Left ventricle myocardium inferior (tissue), 1 donor: ENCODE measurements around the gene NKD1. TPM values are rescaled to one million over a fixed set of nuclear protein-coding genes. Genes with fewer than 3 reads are reported as not detected.

ENCODE experiments used
- DNase-seq: peaks from one replicate; pipeline ENCODE4 v3.0.0-alpha.2; 2020
- H3K27ac ChIP-seq: fragments of 200-600 bp; replicated peaks from 2 replicates; pipeline ENCODE4 v1.8.0; 2021
- H3K27me3 ChIP-seq: fragments of 200-600 bp; 2 replicates; pipeline ENCODE4 v1.8.0; 2021; ENCODE audit warnings: low read depth
- H3K36me3 ChIP-seq: fragments of 200-600 bp; 2 replicates; pipeline ENCODE4 v1.8.0; 2021
- H3K4me1 ChIP-seq: fragments of 200-600 bp; 2 replicates; pipeline ENCODE4 v1.8.0; 2021
- H3K4me3 ChIP-seq: fragments of 200-600 bp; 2 replicates; pipeline ENCODE4 v1.8.0; 2021; ENCODE audit warnings: mild to moderate bottlenecking, moderate library complexity
- H3K9me3 ChIP-seq: fragments of 200-600 bp; replicated peaks from 2 replicates; pipeline ENCODE4 v1.8.0; 2021
- CTCF ChIP-seq: fragments of 200-600 bp; IDR thresholded peaks from 2 replicates; pipeline ENCODE4 v1.8.0; 2021; ENCODE audit warnings: antibody characterized with exemption, mild to moderate bottlenecking, borderline replicate concordance
- intact Hi-C: fragments of 100-400 bp; cut with micrococcal nuclease; formaldehyde crosslinking; loops from one replicate; pipeline ENCODE4 v1.11.0; 2022
- total RNA-seq: library from RNA; stranded (reverse); fragmentation: NEBNext Ultra II Directional; extraction: Animal tissue kit (Norgen Biotek cat#: 25700); gene quantifications from one replicate; pipeline ENCODE4 v1.2.1, GENCODE V29; 2021
- donor health status: DM: no; HTN: yes; CAD: no; lungs with severe emphysema.

The NKD1 gene
- total RNA-seq, 1 donor from 2014 or later, result 1.5 TPM

DNA sequence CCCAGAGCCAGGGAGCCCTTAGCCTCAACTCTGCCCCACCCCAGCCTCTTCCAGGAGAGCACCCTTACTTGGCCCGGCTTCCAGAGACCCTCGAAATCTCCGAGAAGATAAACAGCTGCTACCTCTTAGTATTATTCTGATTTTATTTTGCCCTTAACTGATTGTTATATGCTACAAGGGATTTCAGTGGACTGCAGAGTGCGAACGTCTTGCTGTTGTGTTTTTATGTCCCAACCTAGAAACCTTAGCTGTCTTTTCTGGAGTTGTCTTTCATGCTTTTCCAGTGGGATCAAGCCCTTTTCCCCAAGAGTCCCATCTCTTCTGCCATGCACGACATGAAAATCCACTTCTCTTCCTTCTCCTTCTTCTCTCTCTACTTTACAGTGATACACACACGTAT, 85.9 kb downstream of the NKD1 start:
- H3K36me3 ChIP-seq, result no peaks in the 10 kb centered on the region
- peaks cover 21% of the 10 kb centered on the region for H3K27me3 ChIP-seq
- no peak overlapping the region for H3K27ac ChIP-seq
- DNase-seq, result no peak
- H3K4me3 ChIP-seq, result no peak overlapping the region
- no peaks in the 10 kb centered on the region for H3K9me3 ChIP-seq
- no peaks in the 10 kb centered on the region for H3K4me1 ChIP-seq
- intact Hi-C loops, result no loop called here
- TF ChIP-seq CTCF, result no peak

- Histone ChIP-seq H3K4me1 (no peaks in the 10 kb centered on the region), H3K4me3 (no peak overlapping the region), H3K27ac (no peak overlapping the region), H3K36me3 (no peaks in the 10 kb centered on the region), H3K9me3 (no peaks in the 10 kb centered on the region), H3K27me3 (peaks cover 21% of the 10 kb centered on the region)
- DNase-seq, result no peak
- intact Hi-C loops, result no loop called here
- no peak for TF ChIP-seq CTCF
Measured at GRCh38 chr16:50634947-50635346, 86.8 kb downstream of the NKD1 start.

GRCh38 chr16:50635505-50636392, 87.6 kb downstream of the NKD1 start:
- Histone ChIP-seq H3K36me3 (no peaks in the 10 kb centered on the region), H3K27ac (no peak overlapping the region), H3K27me3 (peaks cover 22% of the 10 kb centered on the region), H3K9me3 (no peaks in the 10 kb centered on the region), H3K4me1 (no peaks in the 10 kb centered on the region), H3K4me3 (no peak overlapping the region)
- intact Hi-C loops, result no loop called here
- no peak for TF ChIP-seq CTCF
- DNase-seq, result no peak

GRCh38 chr16:50636753-50637374, 88.7 kb downstream of the NKD1 start:
- no peak for DNase-seq
- Histone ChIP-seq H3K27me3 (peaks cover 32% of the 10 kb centered on the region), H3K4me3 (no peak overlapping the region), H3K4me1 (no peaks in the 10 kb centered on the region), H3K36me3 (no peaks in the 10 kb centered on the region), H3K27ac (no peak overlapping the region), H3K9me3 (no peaks in the 10 kb centered on the region)
- no peak for TF ChIP-seq CTCF
- intact Hi-C loops, result no loop called here

- peaks cover 42% of the 10 kb centered on the region for H3K27me3 ChIP-seq
- no peaks in the 10 kb centered on the region for H3K9me3 ChIP-seq
- no peak overlapping the region for H3K4me3 ChIP-seq
- intact Hi-C loops, result no loop called here
- no peak for DNase-seq
- H3K36me3 ChIP-seq, result no peaks in the 10 kb centered on the region
- no peak overlapping the region for H3K27ac ChIP-seq
- no peaks in the 10 kb centered on the region for H3K4me1 ChIP-seq
- TF ChIP-seq CTCF, result no peak
Measured at GRCh38 chr16:50637716-50638602, 89.8 kb downstream of the NKD1 start.
